Measurements from ENCODE around the gene PRIMA1.
"Not testable (repeated sequence)": the region's sequence is repeated elsewhere in the genome, so short reads cannot be mapped to it uniquely, and the experiment has no call there.

The PRIMA1 gene, protein sequence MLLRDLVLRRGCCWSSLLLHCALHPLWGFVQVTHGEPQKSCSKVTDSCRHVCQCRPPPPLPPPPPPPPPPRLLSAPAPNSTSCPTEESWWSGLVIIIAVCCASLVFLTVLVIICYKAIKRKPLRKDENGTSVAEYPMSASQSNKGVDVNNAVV

DNA sequence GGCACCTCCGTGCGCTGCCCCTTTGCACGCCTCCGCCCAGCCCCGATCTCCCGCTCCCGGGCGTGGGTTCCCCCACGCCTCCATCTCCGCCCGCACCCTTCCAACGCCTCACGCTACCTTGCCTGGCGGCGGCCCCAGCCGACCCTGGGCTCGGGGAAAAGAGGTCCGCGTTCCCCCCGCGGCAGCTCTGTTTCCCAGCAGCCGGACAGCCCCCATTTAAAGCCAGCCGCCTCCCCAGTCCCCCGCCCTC lies at the start of gene PRIMA1:
Gene PRIMA1 (minus strand): TSS at position 193 of the 250 bp plus-strand sequence. CDS start 767 bp downstream, outside the sequence.
- no peak for DNase-seq

DNA sequence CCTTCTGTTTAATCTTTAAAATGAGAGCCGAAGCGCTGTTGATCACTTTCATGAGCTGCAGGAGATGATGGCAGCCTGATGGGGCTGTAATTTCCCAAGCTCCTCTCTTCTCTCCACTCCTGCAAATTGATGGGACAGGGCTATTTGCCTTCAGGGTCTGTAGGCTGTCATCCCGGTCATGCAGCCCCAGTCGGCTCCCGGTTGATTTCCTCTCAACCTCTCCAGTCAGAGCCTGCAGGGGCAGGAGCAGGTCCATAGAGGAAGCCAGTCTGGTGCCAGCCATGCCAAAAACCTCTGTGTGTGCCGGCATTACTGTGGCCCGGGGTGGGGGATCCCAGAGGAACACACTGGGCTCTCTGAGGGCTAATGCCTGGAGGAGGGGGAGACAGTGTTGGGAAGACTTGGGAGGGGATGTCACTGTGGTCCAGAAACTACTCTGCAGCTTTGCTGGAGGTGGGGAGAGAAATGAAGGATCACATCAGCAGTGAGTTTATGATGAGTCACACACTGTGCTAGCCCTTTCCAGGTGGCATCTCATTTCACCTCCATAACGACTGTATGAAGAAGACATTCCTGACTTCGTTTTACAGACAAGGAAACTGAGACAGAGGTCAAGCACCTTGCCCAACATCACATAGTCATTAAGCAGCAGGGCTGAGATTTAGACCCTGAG lies 46.5 kb upstream of the PRIMA1 start:
- DNase-seq: no peak

DNA sequence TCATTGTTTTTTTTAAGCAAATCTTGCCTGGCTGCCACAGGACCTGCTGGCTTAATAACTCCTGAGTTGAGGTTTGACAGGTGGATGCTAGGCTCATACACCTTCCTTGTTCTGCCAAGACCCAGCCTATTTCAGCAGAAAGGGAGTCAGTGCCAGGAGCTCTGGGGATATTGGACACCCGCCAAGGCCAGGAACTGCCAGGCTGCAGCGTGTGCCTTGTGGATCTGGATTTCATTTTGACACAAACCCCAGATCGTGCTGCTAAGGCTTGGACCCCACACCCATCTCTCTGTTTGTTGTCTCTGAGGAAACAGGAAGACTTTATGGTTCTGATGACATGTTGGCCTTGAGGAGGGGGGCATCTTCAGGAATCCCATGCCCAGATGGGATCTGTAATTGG lies 44.4 kb upstream of the PRIMA1 start:
- DNase-seq: no peak

DNA sequence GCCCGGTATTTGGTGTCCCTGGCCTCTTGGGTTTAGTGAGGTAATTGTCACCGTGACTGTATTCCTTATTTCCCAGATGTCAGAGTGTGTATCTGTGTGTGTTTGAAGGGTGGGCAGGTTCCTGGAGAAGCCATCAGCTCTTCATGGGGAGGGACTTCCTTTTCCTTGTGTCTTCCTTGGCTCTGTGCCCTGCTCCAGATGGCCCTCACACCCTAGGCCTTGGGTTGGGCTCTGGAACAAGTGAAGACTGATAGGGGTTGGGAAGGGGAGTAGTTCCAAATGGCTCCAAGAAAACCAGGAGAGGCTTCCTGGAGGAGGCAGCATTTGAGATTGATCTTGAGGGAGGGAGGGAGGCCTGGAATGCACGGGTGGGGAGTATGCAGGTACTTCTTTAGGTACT lies 43.8 kb upstream of the PRIMA1 start:
- no peak for DNase-seq

DNA sequence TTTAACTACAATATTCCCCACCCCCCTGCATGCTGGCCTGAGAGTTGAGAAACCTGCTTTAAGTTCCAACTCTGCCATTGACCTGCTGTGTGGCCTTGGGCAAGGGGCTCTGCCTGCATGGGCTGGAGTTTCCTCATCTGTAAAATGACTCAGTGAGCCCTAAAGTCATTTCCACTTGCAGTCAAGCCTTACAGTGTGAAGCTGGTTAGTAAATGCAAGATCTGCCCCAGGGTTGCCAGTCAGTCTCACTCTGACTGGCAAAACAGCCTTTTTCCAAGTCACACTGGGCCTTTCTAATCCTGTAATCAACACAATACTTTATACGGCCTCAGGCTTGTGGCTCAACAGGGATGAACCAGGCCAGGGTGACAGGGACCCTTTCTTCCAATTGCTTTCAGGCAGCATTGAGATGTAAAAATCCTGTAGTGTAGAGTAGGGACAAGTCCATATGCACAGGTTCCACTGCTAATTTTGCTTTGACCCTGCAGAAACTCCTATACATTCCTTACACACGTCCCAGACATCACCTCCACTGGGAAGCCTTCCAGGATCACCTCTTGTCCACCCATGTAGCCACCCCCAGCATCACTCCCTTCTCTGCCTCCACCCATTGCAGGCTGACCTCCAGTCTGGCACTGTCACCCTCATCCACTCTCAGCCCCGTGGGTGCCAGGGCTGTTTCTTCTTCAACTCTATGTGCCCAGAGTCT lies 42.6 kb upstream of the PRIMA1 start:
- no peak for DNase-seq

DNA sequence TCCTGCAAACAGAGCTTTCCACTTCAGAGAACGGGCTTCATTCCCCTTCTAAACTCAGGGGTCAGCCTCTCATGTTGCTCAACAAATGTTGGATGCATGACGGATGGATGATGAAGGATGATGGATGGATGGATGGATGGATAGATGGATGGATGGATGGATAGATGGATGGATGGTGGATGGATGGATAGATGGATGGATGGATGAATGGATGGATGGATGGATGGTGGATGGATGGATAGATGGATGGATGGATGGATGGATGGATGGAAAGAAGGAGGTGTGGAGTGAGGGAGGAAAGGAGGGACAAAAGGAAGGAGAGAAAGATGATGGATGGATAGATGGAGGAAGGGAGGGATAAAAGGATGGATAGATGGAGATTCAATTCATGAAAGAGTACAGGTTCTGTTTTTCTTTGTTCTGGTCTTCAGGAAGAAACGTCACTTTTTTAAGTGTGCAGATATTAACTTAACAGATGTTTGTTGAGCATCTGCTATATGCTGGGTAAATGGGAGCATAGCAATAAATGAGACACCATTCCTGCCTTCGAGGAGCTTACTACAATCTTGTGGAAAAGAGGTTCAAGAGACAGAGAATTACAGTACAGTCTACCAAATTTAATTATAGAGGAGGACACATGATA lies 41.7 kb upstream of the PRIMA1 start:
- no peak for DNase-seq

DNA sequence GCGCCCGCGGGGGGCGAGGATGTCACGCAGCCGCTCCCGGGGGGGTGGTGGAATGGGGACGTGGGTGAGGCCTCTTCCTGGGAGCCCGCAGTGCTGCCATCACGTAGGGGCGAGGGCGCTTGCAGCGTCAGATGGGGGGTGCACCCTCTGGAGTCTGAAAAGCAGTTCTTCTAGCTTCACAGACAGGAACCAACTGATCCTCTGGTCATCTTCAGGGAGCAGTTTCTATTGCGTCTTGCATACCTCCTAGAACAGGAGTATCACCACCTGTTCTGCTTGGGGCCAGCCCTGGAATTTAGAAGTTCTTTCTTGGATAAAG lies 36.9 kb upstream of the PRIMA1 start:
- DNase-seq: no peak

DNA sequence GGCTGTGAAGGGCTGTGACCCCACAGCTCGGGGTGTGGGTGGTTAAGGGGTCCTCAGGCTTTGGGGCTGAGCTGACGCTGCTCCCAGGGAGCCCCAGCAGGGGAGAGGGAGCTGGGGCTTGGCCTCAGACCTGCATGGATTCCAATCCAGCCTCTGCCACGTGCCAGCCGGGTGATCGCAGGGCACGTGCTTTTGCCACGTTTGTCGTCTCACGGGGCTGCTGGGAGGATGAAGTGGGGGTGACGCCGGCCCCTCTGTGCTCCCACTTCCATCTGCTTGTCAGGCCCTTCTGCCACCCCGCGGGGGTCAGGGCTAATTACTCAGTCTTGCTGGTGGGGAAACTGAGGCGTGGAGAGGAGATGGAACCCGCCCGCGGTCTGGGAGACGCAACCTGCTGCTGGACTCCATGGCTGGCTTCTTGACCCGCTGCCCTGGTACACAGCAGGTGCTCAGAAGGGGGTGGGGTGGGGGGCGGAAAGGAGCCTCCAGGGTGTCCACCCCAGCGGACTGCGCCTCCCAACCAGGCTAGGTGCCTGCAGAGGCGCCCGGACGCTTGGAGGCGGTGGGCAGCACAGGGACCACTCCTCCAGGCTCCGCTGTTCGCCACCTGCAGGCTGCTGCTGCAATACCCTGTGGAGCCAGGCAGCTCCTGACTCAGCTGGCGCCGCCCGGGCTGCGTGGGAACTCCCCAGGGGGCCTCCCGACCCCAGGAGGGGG lies 36.4 kb upstream of the PRIMA1 start:
- no peak for DNase-seq

DNA sequence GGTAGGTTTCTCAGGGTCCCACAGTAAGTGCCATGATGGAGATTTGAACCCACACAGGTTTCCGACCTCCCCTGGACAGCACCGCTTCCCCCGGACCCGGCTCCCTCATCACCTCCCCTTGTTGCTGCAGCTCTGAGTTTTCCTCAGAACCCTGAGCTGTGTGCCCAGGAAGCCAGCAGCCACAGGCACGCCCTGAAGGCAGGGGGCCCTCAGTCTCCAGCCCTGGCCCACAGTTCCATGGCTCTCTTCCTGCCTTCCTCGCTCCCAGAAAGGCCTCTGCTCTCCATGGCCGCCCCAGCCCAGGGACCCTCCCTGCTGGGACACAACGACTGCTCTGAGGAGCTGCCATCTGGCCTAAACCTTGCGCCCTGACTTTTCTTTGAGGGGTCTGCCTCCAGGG lies 35.8 kb upstream of the PRIMA1 start:
- no peak for DNase-seq

DNA sequence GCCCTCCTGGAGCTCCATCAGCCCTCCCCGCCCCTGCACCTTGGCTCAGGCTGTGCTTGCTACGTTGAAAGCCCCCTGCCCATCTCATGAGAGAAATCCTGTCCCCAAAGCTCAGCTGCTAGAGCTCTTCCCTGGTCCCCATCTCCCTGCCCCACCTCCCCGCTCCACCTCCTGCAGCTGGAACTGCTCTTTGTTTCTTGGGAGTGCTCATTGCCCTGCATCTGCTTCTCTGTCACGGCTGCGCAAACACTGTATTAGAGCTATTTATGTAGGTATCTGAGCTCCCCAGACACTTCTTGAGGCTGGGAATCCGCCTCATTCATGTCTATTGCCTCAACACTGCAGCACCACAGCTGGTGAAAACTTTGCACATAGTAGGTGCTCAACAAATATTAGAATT lies 32.8 kb upstream of the PRIMA1 start:
- DNase-seq: no peak

DNA sequence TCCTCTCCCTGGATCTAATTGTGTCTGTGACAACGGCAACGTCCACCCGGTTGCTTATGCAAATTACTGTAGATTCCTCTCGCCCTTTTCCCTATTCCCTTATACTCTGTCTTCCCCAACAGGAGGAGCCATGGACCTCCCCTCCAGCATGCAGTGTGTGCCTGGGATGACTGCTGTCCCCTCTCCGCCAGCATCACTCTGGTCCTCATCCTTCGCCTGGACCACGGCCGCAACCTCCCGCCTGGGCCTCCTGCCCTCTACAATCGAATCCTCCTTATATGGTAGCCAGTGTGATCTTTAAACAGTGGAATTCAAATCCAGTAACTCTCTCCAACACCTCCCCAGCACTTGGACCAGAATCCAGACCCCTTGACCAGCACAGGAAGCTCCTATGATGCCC lies 30.6 kb upstream of the PRIMA1 start:
- no peak for DNase-seq

DNA sequence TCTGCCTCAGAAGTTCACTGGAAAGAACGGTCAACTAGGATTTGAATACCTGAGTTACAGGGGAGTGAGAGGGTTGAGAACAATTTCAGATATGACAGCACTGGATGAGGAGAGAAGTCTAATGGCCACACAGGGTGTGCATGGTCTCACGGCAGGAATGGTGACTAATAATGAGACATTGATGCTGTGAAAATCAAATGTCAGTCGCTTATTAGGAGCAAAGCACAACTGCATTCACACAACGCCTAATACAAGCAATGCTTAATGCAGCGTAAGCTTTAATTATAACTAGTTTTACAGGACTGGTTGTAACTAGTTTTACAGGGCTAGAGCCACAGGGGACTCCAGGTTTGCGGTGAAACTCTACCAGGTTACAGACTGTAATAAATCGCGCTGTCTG lies 23.4 kb upstream of the PRIMA1 start:
- DNase-seq: no peak

DNA sequence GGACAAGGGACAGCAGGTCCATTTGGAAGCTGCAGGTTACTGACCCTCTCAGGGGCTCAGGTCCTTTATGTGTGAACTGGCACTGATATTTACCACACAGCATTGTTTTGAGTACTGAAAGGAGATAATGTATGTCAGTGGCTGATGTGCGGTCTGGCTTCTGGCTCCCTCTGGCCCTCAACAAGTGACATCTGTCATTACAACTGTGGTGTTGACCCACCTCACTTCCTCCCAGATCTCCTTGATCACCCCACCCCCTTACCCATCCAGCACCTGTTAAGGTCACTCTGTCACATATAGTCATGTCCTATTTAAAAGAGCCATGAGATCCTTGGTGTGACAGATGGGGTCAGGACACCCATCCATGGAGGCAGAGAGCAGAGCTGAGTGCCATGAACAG lies 22.7 kb upstream of the PRIMA1 start:
- DNase-seq: no peak

DNA sequence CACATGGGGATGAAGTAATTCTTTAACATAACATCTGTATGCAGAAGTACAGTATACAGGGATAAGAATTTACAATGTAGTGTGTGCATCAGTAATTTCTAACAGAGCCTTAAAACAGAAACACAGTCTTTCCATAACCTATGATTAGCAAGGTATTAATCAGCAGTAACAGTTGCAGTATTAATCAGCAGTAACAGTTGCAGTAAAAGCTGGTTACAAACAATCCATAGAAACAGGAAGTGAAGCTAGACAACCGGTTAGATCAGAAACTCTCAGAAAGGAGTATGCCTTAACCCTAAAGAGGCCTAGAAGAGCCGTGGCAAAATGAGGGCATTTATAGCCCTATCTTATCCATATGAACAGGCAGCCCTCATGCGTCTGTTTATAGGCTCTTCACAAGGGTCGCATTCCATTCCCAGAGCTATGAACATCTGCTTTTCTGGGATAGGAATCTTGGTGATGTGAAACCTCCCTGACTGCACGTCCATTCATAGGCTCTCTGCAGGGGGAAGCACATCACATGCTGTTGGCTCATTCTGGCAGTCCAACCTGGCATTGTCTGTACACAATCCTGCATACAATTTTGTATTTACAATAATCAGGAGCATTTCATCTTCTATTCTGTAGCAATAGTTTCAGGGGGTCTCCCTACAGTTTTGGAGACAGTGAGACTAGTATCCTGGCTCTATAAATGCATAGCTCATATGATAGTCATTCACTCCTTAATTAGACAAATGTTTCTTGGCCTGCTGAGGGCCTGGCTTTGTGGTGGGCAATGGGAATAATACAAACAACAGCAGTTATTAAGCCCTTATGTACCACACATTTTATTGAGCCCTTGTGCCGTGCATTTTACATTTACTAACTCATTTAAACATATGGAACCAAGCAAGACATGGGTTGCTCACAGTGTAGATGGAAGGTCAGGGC lies 21.5 kb upstream of the PRIMA1 start:
- not testable (repeated sequence) for DNase-seq

DNA sequence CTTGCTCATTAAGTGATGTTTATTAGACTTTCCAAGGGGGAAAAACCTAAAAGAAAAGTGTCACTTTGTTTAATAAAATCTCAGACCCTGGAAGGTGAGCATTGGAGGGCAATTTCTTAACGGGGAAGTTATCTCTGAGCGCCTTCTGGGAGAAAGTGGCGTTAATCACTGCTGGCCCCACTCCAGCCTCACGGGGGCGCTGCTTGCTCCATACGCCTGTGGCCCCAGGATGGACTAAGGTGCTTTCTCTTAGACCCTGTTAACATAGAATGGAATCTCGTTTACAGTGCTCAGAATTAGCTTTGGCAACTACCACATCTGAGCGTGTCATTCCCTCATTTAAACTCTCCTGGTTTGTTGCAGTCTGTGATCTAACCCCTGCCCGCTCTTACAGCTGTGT lies 16.4 kb upstream of the PRIMA1 start:
- no peak for DNase-seq

DNA sequence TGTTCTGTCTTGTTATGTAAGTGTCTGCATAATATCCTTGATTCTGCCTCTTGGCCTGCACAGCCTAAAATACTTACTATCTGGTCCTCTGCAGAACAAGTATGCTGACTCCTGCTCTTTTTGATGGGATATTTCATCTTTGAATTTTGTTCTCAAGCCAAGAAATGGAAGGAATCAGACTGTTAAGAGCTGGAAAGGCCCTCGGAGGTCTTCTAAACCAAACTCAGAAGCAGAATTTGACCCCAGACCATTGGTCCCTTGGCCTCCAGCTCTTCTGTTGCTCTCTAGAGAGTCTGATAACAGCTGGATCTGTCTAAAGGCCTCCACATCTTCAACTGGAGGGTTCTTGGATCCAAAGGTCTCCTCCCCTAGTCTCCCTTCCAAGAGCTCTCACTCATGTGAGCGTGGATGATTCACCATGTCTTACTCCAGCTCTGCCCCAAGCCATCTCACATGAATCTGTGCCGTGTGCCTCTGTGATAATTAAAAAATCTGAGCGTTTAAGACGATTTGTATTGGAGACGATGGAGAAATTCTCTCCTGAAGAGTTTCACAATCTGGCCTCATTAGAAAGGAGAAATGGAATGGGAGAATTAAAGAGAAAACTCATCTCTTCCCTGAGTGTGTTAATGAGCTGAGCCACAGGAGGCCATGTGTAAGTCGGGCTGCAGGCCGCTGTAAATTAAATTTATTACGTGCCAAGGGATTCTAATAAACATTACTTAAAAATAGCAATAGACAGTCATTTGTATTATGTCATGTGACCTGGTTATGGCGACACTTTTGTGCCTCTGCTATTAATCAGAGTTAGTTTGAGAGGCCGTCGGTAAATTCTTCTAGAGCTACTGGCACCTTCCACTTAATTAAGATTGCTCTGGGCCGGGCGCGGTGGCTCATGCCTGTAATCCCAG lies 15.4 kb upstream of the PRIMA1 start:
- no peak for DNase-seq

DNA sequence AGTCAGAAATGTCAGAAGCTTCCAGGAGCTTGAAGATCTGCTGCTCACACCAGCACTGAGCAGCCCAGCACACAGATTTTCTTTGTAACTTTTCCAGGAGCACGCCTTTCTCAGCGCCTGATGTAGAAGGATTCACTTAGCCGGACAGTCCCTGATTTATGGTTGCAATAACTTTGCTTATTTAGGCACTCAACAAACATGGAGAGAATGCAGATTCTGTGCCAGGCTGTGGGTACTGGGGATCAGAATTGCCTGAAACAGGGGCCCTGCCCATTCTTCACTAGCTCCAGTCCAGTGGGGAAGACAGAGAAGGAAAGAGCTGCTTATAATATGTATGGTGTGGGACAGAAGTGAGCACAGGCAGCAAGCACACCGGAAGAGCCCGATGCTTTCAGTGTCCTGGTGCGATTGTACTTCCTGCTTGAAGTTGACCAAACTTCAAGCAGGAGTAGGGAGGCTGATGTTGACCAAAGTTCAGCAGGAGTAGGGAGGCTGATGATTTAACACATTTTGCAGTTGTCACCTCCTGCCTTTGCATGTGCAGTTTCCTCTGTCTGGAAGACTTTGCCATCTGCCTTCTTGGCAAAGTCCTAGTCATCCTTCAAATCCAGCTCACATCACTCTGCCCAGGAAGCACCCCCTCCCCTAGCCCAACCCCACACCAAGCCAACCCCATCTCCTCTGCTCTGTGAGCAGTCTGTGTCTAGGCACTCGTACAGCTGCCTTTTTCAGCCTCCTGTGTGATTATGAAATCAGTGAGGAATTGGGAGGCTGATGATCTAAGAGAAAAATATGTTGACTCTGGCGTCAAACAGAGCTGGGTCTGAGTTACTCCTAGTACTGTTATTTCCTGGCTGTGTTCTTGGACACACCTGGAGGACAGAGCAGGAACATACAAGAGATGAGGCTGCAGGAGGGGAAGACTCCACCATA lies 12.0 kb upstream of the PRIMA1 start:
- DNase-seq: no peak

DNA sequence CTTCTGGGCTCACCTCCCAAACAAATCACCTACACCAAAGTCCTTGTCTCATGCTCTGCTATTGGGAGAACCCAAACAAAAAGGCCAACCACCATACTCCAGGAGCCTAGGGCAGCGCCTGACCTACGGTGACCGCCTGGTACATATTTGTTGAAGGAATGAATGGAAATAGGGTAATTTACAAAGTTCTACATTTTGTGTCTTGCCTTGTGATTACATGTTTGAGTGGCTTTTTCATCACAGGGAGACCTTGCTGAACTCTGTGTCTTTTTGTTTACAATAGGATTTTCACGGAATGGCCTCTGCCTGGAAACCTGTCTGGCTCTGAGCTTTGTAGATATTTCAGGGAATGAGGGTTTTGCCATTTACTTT lies 11.3 kb upstream of the PRIMA1 start:
- no peak for DNase-seq

DNA sequence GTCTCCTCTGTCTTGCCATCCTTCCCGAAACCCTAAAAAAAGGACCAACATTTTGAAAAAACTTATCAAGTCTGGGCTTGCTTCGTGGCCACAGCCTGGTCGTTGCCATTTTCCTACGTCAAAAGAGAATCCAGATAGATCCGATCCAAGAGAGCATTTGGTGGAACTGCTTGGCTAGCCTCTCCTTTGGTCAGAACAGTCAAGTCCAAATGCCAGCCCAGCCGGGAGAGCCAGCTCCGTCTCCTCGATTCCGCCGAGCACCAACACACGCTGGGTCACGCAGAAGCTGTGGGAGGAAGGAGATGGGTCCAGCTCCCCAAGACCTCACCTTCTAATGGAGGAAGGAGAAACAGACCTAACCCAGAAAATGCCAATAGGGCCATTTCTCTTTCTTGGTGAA lies 9.3 kb upstream of the PRIMA1 start:
- no peak for DNase-seq

DNA sequence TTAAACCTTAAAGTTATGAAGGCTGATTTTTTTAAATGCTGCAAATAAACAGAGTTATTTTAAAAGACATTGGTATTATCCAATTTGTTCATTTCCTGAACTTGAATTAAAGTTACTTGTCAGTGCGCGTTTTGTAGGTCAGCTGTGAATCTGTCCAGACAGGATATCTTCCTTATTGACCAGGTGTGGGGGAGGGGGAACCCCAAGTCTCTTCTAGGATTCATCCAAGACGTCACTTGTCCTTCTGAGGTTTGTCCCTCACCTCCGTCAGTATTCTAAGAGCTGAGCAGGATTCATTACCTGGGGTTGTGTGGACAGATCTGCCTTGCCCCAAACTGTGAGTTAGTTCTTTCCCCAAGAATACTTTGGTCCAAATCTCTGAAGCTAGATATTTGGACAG lies 8.8 kb upstream of the PRIMA1 start:
- no peak for DNase-seq

DNA sequence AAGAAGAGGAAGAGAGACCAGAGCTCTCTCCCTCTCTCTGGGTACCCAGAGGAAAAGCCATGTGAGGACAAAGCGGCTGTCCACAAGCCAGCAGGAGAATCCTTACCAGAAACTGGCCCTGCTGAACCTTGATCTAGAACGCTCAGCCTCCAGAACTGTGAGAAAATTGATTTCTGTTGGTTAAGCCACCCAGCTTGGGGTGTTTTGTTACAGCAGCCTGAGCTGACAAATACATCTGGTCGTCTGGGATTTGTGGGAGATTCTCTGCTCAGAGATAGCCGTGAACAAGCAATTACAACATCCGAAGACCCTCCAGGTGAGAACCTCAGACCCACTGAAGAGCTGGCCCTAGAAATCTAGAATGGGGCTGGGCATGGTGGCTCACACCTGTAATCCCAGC lies 6.5 kb upstream of the PRIMA1 start:
- DNase-seq: no peak
